Subcutaneous abdominal adipose tissue (tissue), 5 donors: ENCODE data around the gene FITM2.

Source experiments
- H3K27ac ChIP-seq: one replicate; pipeline ENCODE4 v1.7.0; 2013; ENCODE audit warnings: low read depth, mild to moderate bottlenecking, inconsistent platforms, low read length, moderate library complexity
- H3K27me3 ChIP-seq, 5 donors: one replicate each; pipeline ENCODE4 v1.7.0; 2013; ENCODE audit warnings: low read length in 5 of 5, inconsistent platforms in 1 of 5; ENCODE audit not compliant: control insufficient read depth in 5 of 5, insufficient read depth in 4 of 5
- H3K36me3 ChIP-seq, 5 donors: one replicate each; pipeline ENCODE4 v1.7.0; 2013; ENCODE audit warnings: low read length in 5 of 5; ENCODE audit not compliant: control insufficient read depth in 5 of 5, insufficient read depth in 5 of 5
- H3K4me1 ChIP-seq, 5 donors: one replicate each; pipeline ENCODE4 v1.7.0; 2013; ENCODE audit warnings: low read length in 5 of 5, mild to moderate bottlenecking in 3 of 5, moderate library complexity in 1 of 5; ENCODE audit not compliant: control insufficient read depth in 5 of 5, insufficient read depth in 5 of 5
- H3K4me3 ChIP-seq, 5 donors: one replicate each; pipeline ENCODE4 v1.7.0; 2013; ENCODE audit warnings: low read length in 5 of 5, low read depth in 1 of 5
- H3K9ac ChIP-seq, 5 donors: one replicate each; pipeline ENCODE4 v1.7.0; 2013; ENCODE audit warnings: low read length in 5 of 5, mild to moderate bottlenecking in 4 of 5, moderate library complexity in 3 of 5
- H3K9me3 ChIP-seq, 5 donors: one replicate each; pipeline ENCODE4 v1.7.0; 2013; ENCODE audit warnings: low read length in 5 of 5; ENCODE audit not compliant: control insufficient read depth in 5 of 5
- donor health status: healthy.
- donor health status: healthy.
- donor health status: healthy.
- donor health status: healthy.
- donor health status: healthy.

Gene FITM2

GRCh38 chr20:44288252-44288651 is 22.8 kb downstream of the FITM2 start:
- no peak overlapping the region for H3K4me3 ChIP-seq
- no peaks in the 10 kb centered on the region for H3K27me3 ChIP-seq
- H3K27ac ChIP-seq = no peak overlapping the region
- H3K9me3 ChIP-seq = no peaks in the 10 kb centered on the region
- H3K4me1 ChIP-seq = peaks cover 0 to 4% (median 0%) of the 10 kb centered on the region in 5 donors
- peaks cover 0 to 7% (median 0%) of the 10 kb centered on the region in 5 donors for H3K36me3 ChIP-seq
- no peak overlapping the region for H3K9ac ChIP-seq

GRCh38 chr20:44287272-44288097 is 23.5 kb downstream of the FITM2 start:
- no peaks in the 10 kb centered on the region for H3K9me3 ChIP-seq

GRCh38 chr20:44284032-44284431 is 27.0 kb downstream of the FITM2 start:
- Histone ChIP-seq H3K36me3 (peaks cover 0 to 4% (median 0%) of the 10 kb centered on the region in 5 donors), H3K9ac (no peak overlapping the region), H3K4me1 (peaks cover 0 to 4% (median 0%) of the 10 kb centered on the region in 5 donors), H3K27ac (no peak overlapping the region), H3K4me3 (no peak overlapping the region), H3K9me3 (no peaks in the 10 kb centered on the region), H3K27me3 (no peaks in the 10 kb centered on the region)

More at GRCh38 chr20:44287272-44288097, 23.5 kb downstream of the FITM2 start:
- no peak overlapping the region for H3K9ac ChIP-seq
- H3K27me3 ChIP-seq = no peaks in the 10 kb centered on the region
- peaks cover 0 to 7% (median 0%) of the 10 kb centered on the region in 5 donors for H3K36me3 ChIP-seq
- no peak overlapping the region for H3K4me3 ChIP-seq
- no peak overlapping the region for H3K27ac ChIP-seq
- H3K4me1 ChIP-seq = peaks cover 0 to 4% (median 0%) of the 10 kb centered on the region in 5 donors

GRCh38 chr20:44282192-44282591 is 28.8 kb downstream of the FITM2 start:
- Histone ChIP-seq H3K36me3 (peaks cover 0 to 2% (median 0%) of the 10 kb centered on the region in 5 donors), H3K4me3 (no peak overlapping the region), H3K27ac (no peak overlapping the region), H3K9me3 (no peaks in the 10 kb centered on the region), H3K9ac (no peak overlapping the region), H3K4me1 (peaks cover 0 to 3% (median 0%) of the 10 kb centered on the region in 5 donors), H3K27me3 (no peaks in the 10 kb centered on the region)

GRCh38 chr20:44280387-44280786 is 30.6 kb downstream of the FITM2 start:
- no peak overlapping the region for H3K9ac ChIP-seq
- no peak overlapping the region for H3K4me3 ChIP-seq
- H3K36me3 ChIP-seq = peaks cover 0 to 2% (median 0%) of the 10 kb centered on the region in 5 donors
- H3K9me3 ChIP-seq = no peaks in the 10 kb centered on the region
- H3K27ac ChIP-seq = no peak overlapping the region
- no peaks in the 10 kb centered on the region for H3K4me1 ChIP-seq
- H3K27me3 ChIP-seq = no peaks in the 10 kb centered on the region

GRCh38 chr20:44279228-44279627 is 31.8 kb downstream of the FITM2 start:
- no peak overlapping the region for H3K27ac ChIP-seq

GRCh38 chr20:44274303-44275017 is 36.5 kb downstream of the FITM2 start:
- H3K4me1 ChIP-seq = no peaks in the 10 kb centered on the region
- H3K4me3 ChIP-seq = no peak overlapping the region
- no peaks in the 10 kb centered on the region for H3K27me3 ChIP-seq
- H3K27ac ChIP-seq = no peak overlapping the region
- no peak overlapping the region for H3K9ac ChIP-seq
- H3K36me3 ChIP-seq = peaks cover 0 to 19% (median 9%) of the 10 kb centered on the region in 5 donors
- H3K9me3 ChIP-seq = no peaks in the 10 kb centered on the region

More at GRCh38 chr20:44279228-44279627, 31.8 kb downstream of the FITM2 start:
- H3K9ac ChIP-seq = no peak overlapping the region
- no peak overlapping the region for H3K4me3 ChIP-seq
- H3K36me3 ChIP-seq = peaks cover 0 to 2% (median 0%) of the 10 kb centered on the region in 5 donors
- no peaks in the 10 kb centered on the region for H3K9me3 ChIP-seq
- H3K4me1 ChIP-seq = no peaks in the 10 kb centered on the region
- H3K27me3 ChIP-seq = no peaks in the 10 kb centered on the region

GRCh38 chr20:44273231-44274215 is 37.5 kb downstream of the FITM2 start:
- Histone ChIP-seq H3K36me3 (peaks cover 0 to 19% (median 9%) of the 10 kb centered on the region in 5 donors), H3K4me1 (no peaks in the 10 kb centered on the region), H3K27me3 (no peaks in the 10 kb centered on the region), H3K9me3 (no peaks in the 10 kb centered on the region), H3K9ac (no peak overlapping the region), H3K27ac (no peak overlapping the region), H3K4me3 (no peak overlapping the region)

GRCh38 chr20:44271915-44272663 is 38.9 kb downstream of the FITM2 start:
- Histone ChIP-seq H3K9ac (no peak overlapping the region), H3K27ac (no peak overlapping the region), H3K36me3 (peaks cover 0 to 19% (median 9%) of the 10 kb centered on the region in 5 donors), H3K9me3 (no peaks in the 10 kb centered on the region), H3K4me1 (no peaks in the 10 kb centered on the region), H3K4me3 (no peak overlapping the region), H3K27me3 (no peaks in the 10 kb centered on the region)
